ENCODE results near the gene ADAMTS2. TPM values are rescaled to one million over a fixed set of nuclear protein-coding genes. Genes with fewer than 3 reads are reported as not detected.

The ADAMTS2 gene
- total RNA-seq, 1 experiment from 2014 or later, result not detected

DNA sequence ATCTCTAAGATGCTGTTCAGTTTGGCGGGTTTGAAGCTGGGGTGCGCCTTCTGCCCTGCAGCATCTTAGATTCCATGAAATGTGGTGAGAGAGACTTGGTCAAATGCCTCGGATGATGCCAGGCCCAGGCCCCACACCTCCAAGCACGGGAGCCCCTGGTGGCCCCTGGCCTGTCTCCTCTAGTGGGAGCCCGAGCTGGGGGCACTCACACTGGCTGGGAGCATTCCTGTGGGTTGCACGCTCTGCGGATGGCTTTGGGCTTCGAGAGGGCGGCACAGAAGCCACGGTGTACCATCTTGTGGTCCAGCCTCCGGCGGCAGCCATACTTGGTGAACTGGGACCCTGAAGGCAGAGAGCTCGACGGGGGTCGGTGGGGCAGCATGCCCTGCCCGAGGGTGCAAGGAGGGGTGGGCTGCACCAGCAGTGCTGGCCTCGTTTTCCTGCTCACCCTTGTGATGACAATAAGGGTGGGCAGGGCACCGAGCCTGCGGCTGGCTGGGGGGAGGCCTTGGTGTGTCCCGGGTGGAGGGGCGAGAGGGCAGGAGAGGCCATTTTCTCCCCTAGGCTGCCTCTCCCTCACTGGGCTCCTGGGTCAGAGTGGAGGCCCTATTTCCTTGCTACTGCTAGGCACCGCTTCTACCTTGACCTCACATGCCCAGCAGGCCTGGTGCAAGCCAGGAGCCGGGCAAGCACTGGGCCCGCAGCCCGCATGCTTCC lies 219.3 kb downstream of the ADAMTS2 start:
- Histone ChIP-seq H2AFZ (ENCODE audit: low read length) (no peak overlapping the region), H3K4me2 (ENCODE audit: low read length) (no peak overlapping the region), H3K9ac (ENCODE audit: low read length) (no peak overlapping the region), H3K4me1 (ENCODE audit: insufficient read depth, low read length) (no peaks in the 10 kb centered on the region), H4K20me1 (ENCODE audit: low read length) (no peaks in the 10 kb centered on the region), H3F3A (ENCODE audit: low read length, unreplicated experiment) (no peaks in the 10 kb centered on the region), H3K36me3 (ENCODE audit: low read depth, low read length) (no peaks in the 10 kb centered on the region), H3K9me3 (ENCODE audit: low read length) (no peaks in the 10 kb centered on the region), H3K79me2 (ENCODE audit: low read length) (no peaks in the 10 kb centered on the region), H3K27me3 (ENCODE audit: low read length) (no peaks in the 10 kb centered on the region), H3K9me2 (replicated peaks; ENCODE audit: low read length) (no peaks in the 10 kb centered on the region), H3K4me3 (ENCODE audit: low read length) (no peak overlapping the region), H3K27ac (ENCODE audit: low read length) (no peak overlapping the region)
- ChIA-PET CTCF (no interaction called here), POLR2A (ENCODE audit: unreplicated experiment) (no interaction called here)
- TF ChIP-seq EZH2 (IDR thresholded peaks at IDR 0.05; ENCODE audit: low read length, unreplicated experiment), result no peak
- TF ChIP-seq, protein P1, sequence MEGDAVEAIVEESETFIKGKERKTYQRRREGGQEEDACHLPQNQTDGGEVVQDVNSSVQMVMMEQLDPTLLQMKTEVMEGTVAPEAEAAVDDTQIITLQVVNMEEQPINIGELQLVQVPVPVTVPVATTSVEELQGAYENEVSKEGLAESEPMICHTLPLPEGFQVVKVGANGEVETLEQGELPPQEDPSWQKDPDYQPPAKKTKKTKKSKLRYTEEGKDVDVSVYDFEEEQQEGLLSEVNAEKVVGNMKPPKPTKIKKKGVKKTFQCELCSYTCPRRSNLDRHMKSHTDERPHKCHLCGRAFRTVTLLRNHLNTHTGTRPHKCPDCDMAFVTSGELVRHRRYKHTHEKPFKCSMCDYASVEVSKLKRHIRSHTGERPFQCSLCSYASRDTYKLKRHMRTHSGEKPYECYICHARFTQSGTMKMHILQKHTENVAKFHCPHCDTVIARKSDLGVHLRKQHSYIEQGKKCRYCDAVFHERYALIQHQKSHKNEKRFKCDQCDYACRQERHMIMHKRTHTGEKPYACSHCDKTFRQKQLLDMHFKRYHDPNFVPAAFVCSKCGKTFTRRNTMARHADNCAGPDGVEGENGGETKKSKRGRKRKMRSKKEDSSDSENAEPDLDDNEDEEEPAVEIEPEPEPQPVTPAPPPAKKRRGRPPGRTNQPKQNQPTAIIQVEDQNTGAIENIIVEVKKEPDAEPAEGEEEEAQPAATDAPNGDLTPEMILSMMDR (conservative IDR thresholded peaks at IDR 0.05; ENCODE audit: low read depth, low read length), result no peak
- BruUV-seq (replicated peaks), result no TSS peak
- ATAC-seq, result no peak
- DNase-seq, result no peak
- intact Hi-C loops (cut with micrococcal nuclease), result no loop called here

DNA sequence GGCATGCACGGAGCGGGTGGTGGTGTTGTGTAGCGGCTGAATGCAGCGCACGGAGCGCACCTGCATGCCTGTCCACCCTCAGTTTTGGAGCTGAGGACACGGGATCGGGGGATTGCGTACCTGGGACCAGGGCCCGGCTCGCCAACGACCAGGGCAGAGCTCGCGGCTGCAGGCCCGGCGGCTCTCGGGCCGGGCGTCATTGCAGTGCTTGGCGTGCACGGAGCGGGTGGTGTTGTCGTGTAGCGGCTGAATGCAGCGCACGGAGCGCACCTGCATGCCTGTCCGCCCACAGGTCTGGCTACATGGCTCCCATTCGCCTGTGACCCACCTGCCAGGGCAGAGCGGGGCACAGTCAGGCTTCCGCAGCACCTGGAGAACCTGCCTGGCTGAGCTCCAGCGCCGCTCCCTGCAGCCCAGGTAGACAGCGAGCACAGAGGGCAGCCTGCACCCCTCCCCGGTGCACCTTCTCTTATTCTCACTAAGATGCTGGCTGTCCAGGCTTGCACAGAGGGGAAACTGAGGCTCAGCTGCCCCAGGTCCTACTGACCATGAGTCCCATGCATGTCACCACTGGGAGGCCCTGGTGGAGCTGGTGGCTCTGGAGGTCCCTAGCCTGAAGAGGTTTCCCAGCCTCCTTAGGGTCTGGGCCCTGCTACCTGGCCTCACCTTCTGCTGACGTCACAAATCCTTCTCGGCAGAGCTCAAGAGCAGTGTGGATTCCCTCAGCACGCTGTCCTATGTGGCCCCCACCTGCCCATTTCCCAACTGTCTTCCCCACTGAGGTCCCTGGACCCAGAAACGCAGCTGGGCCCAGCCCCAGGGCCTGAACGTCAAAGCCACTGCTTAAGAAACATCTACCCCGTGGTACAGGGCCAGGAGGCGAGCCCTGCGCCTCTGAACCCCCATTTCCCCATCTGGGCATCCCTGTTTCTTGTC lies 220.1 kb downstream of the ADAMTS2 start:
- Histone ChIP-seq H3K36me3 (ENCODE audit: low read depth, low read length) (no peaks in the 10 kb centered on the region), H3K27ac (ENCODE audit: low read length) (no peak overlapping the region), H3K4me3 (ENCODE audit: low read length) (no peak overlapping the region), H3K9ac (ENCODE audit: low read length) (no peak overlapping the region), H3K27me3 (ENCODE audit: low read length) (no peaks in the 10 kb centered on the region), H2AFZ (ENCODE audit: low read length) (no peak overlapping the region), H3K9me2 (replicated peaks; ENCODE audit: low read length) (no peaks in the 10 kb centered on the region), H3F3A (ENCODE audit: low read length, unreplicated experiment) (no peaks in the 10 kb centered on the region), H3K9me3 (ENCODE audit: low read length) (no peaks in the 10 kb centered on the region), H4K20me1 (ENCODE audit: low read length) (no peaks in the 10 kb centered on the region), H3K4me1 (ENCODE audit: insufficient read depth, low read length) (no peaks in the 10 kb centered on the region), H3K4me2 (ENCODE audit: low read length) (no peak overlapping the region), H3K79me2 (ENCODE audit: low read length) (no peaks in the 10 kb centered on the region)
- no TSS peak for BruUV-seq (replicated peaks)
- intact Hi-C loops (cut with micrococcal nuclease), result no loop called here
- TF ChIP-seq EZH2phosphoT487 (IDR thresholded peaks at IDR 0.05; ENCODE audit: borderline replicate concordance, low read length), result no peak
- TF ChIP-seq, protein P1 (conservative IDR thresholded peaks at IDR 0.05; ENCODE audit: low read depth, low read length), result no peak
- ChIA-PET CTCF (no interaction called here), POLR2A (ENCODE audit: unreplicated experiment) (no interaction called here)
- no peak for ATAC-seq
- no peak for DNase-seq
